Thymus (tissue), 11 donors: Measurements from ENCODE around the gene SIRT7. TPM values are rescaled to one million over a fixed set of nuclear protein-coding genes. Genes with fewer than 3 reads are reported as not detected.

Experiments used
- DNase-seq, 9 donors: peaks; one replicate each; pipeline ENCODE4 v3.0.0-alpha.2; 2013; ENCODE audit warnings: low spot score in 9 of 9, low read depth in 6 of 9, missing footprints in 1 of 9
- H3K27ac ChIP-seq, 2 donors: one replicate each; pipeline ENCODE4 v1.5.1; 2013; ENCODE audit warnings: control low read depth in 1 of 2, low read depth in 1 of 2, low read length in 1 of 2, mild to moderate bottlenecking in 1 of 2, moderate library complexity in 1 of 2
- H3K27me3 ChIP-seq, 2 donors: one replicate each; pipeline ENCODE4 v1.5.1; 2013; ENCODE audit warnings: low read length in 1 of 2; ENCODE audit not compliant: control insufficient read depth in 2 of 2, insufficient read depth in 1 of 2
- H3K36me3 ChIP-seq, 2 donors: one replicate each; pipeline ENCODE4 v1.5.1; 2013; ENCODE audit warnings: low read length in 1 of 2, mild to moderate bottlenecking in 1 of 2, moderate library complexity in 1 of 2; ENCODE audit not compliant: control insufficient read depth in 2 of 2, insufficient read depth in 2 of 2
- H3K4me1 ChIP-seq, 2 donors: one replicate each; pipeline ENCODE4 v1.5.1; 2013; ENCODE audit warnings: low read length in 2 of 2; ENCODE audit not compliant: control insufficient read depth in 2 of 2, insufficient read depth in 2 of 2
- H3K4me3 ChIP-seq, 2 donors: one replicate each; pipeline ENCODE4 v1.5.1; 2013; ENCODE audit warnings: low read length in 2 of 2, control low read depth in 1 of 2, mild to moderate bottlenecking in 1 of 2
- H3K9me3 ChIP-seq, 2 donors: one replicate each; pipeline ENCODE4 v1.5.1; 2013; ENCODE audit warnings: low read length in 1 of 2, mild to moderate bottlenecking in 1 of 2; ENCODE audit not compliant: control insufficient read depth in 2 of 2, insufficient read depth in 1 of 2
- WGBS: extraction: QIAGEN DNeasy Blood & Tissue Kit; methylation state at CpG from one replicate; pipeline ENCODE4 v1.1.7; 2013; 5-methylcytosine and 5-hydroxymethylcytosine counted together
- polyA plus RNA-seq: library from polyadenylated mRNA; stranded (reverse); fragments of 200-250 nt; gene quantifications from one replicate; pipeline ENCODE4 v1.2.3, GENCODE V29; 2013
- total RNA-seq: library from RNA; stranded (reverse); fragments of 120-200 nt; gene quantifications from one replicate; pipeline ENCODE4 v1.2.4, GENCODE V29; 2013
- donor health status: healthy.

The SIRT7 gene
- total and polyA plus RNA-seq, 2 donors = 16.1 to 47.7 TPM

DNA sequence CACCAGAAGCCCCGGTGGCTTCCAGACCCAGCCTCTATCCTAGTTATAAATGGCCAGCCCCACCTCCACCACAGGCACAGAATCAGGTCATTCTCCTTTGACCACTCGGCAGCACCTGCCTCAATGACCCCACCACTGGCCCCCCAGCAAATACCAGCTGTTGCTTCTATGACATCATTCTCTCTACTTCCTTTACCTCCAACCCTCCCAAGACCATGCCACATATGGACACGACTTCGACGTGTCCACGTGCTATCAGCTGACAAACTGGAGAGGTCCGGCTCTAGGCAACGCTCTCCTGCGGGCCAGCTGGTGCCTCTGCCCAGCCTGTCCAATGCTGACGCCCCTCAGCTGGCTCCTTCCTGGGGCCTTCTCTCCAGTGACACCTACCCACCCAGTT lies 32.5 kb downstream of the SIRT7 start:
- DNase-seq = no peak
- Histone ChIP-seq H3K4me1 (peaks cover 4 to 14% of the 10 kb centered on the region in 2 donors), H3K9me3 (no peaks in the 10 kb centered on the region), H3K27me3 (no peaks in the 10 kb centered on the region), H3K27ac (no peak overlapping the region), H3K4me3 (no peak overlapping the region), H3K36me3 (peaks cover 69 to 84% of the 10 kb centered on the region in 2 donors)
- 97% methylated on average over 10 of the region's 10 CpGs for WGBS

- H3K4me1 ChIP-seq = peaks cover 0 to 9% of the 10 kb centered on the region in 2 donors
- H3K4me3 ChIP-seq = no peak overlapping the region
- no peaks in the 10 kb centered on the region for H3K9me3 ChIP-seq
- no peak for DNase-seq
- no peak overlapping the region for H3K27ac ChIP-seq
- WGBS = 98% methylated on average over 5 of the region's 5 CpGs
- H3K36me3 ChIP-seq = peaks cover 68 to 81% of the 10 kb centered on the region in 2 donors
- no peaks in the 10 kb centered on the region for H3K27me3 ChIP-seq
Measured at GRCh38 chr17:81884968-81885367, 33.0 kb downstream of the SIRT7 start.

- no peak overlapping the region for H3K27ac ChIP-seq
Measured at GRCh38 chr17:81884520-81884919, 33.5 kb downstream of the SIRT7 start.

GRCh38 chr17:81879121-81879520 lies 38.9 kb downstream of the SIRT7 start:
- no peak for DNase-seq
- no peaks in the 10 kb centered on the region for H3K27me3 ChIP-seq
- no peaks in the 10 kb centered on the region for H3K4me1 ChIP-seq
- H3K27ac ChIP-seq = no peak overlapping the region
- 96% methylated on average over 5 of the region's 5 CpGs for WGBS
- H3K4me3 ChIP-seq = no peak overlapping the region
- H3K36me3 ChIP-seq = peaks cover 31 to 48% of the 10 kb centered on the region in 2 donors
- no peaks in the 10 kb centered on the region for H3K9me3 ChIP-seq

More at GRCh38 chr17:81884520-81884919, 33.5 kb downstream of the SIRT7 start:
- Histone ChIP-seq H3K27me3 (no peaks in the 10 kb centered on the region), H3K36me3 (peaks cover 71 to 80% of the 10 kb centered on the region in 2 donors), H3K4me3 (no peak overlapping the region), H3K9me3 (no peaks in the 10 kb centered on the region), H3K4me1 (peaks cover 0 to 4% of the 10 kb centered on the region in 2 donors)
- DNase-seq = no peak
- WGBS = 95% methylated on average over 11 of the region's 11 CpGs

DNA sequence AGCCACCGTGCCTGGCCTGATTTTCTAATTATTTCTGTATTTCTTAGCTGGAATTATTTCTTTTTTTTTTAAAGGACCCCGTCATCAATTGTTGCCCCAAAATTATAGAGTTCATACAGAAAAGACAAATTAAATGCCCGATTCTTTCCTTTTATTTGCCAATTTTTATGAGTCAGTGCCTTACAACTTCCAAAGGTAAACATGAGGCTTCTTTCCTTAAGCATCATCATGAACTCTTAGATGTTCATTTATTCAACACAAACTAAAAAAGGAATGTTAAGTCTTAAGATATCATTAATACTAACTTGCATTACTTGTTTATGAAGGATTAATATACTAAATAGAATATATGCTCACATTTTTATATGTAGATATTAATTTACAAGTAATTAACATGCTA lies 39.7 kb downstream of the SIRT7 start:
- DNase-seq = no peak
- H3K4me3 ChIP-seq = no peak overlapping the region
- peaks cover 23 to 43% of the 10 kb centered on the region in 2 donors for H3K36me3 ChIP-seq
- H3K27ac ChIP-seq = no peak overlapping the region
- H3K4me1 ChIP-seq = peaks cover 0 to 5% of the 10 kb centered on the region in 2 donors
- H3K9me3 ChIP-seq = no peaks in the 10 kb centered on the region
- H3K27me3 ChIP-seq = no peaks in the 10 kb centered on the region
- 98% methylated on average over 3 of the region's 3 CpGs for WGBS

- Histone ChIP-seq H3K27me3 (no peaks in the 10 kb centered on the region), H3K4me1 (peaks cover 0 to 12% of the 10 kb centered on the region in 2 donors), H3K27ac (peak overlapping the region in 1 of 2 donors; percentile 5), H3K9me3 (no peaks in the 10 kb centered on the region), H3K4me3 (no peak overlapping the region), H3K36me3 (peaks cover 23 to 39% of the 10 kb centered on the region in 2 donors)
- 99% methylated on average over 5 of the region's 5 CpGs for WGBS
- no peak for DNase-seq
Measured at GRCh38 chr17:81877569-81877968, 40.4 kb downstream of the SIRT7 start.

GRCh38 chr17:81871387-81872230 lies 46.4 kb downstream of the SIRT7 start:
- peak overlapping the region; percentile 91 for H3K27ac ChIP-seq
- peak overlapping the region; percentile 78 to 96 for H3K4me3 ChIP-seq
- peaks cover 27 to 35% of the 10 kb centered on the region in 2 donors for H3K36me3 ChIP-seq
- H3K27me3 ChIP-seq = peaks cover 0 to 2% of the 10 kb centered on the region in 2 donors
- peak in 8 of 9 donors; percentile 62 to 93 (median 83) for DNase-seq
- H3K4me1 ChIP-seq = peaks cover 5 to 49% of the 10 kb centered on the region in 2 donors
- H3K9me3 ChIP-seq = no peaks in the 10 kb centered on the region
- under 1% methylated on average over 86 of the region's 86 CpGs for WGBS

- Histone ChIP-seq H3K27me3 (peaks cover 0 to 2% of the 10 kb centered on the region in 2 donors), H3K9me3 (no peaks in the 10 kb centered on the region), H3K36me3 (peaks cover 31 to 37% of the 10 kb centered on the region in 2 donors), H3K4me1 (peaks cover 5 to 50% of the 10 kb centered on the region in 2 donors), H3K27ac (peak within 1 kb of the TSS; percentile 91), H3K4me3 (peak within 1 kb of the TSS; percentile 78 to 96)
- under 1% methylated on average over 64 of the region's 64 CpGs for WGBS
- DNase-seq = no peak
Measured at GRCh38 chr17:81870981-81871386, 47.0 kb downstream of the SIRT7 start, which contains the start of gene ARHGDIA. Gene ARHGDIA (minus strand): TSS chr17:81871337. CDS start chr17:81869930, 1,407 bp downstream.
